GM12874 (cell line): ENCODE data around the gene AICDA.

Experiments
- CTCF ChIP-seq: IDR thresholded peaks from 2 replicates; pipeline ENCODE4 v1.5.1; 2011; ENCODE audit warnings: low read depth, mild to moderate bottlenecking, control low read depth, low read length, moderate library complexity; ENCODE audit not compliant: insufficient read depth

The AICDA gene

GRCh38 chr12:8581098-8581784 lies 31.4 kb downstream of the AICDA start:
- no peak for TF ChIP-seq CTCF

- no peak for TF ChIP-seq CTCF
Observed at GRCh38 chr12:8577879-8578278, 34.8 kb downstream of the AICDA start.

GRCh38 chr12:8572507-8572906 lies 40.2 kb downstream of the AICDA start:
- TF ChIP-seq CTCF: no peak

- no peak for TF ChIP-seq CTCF
Observed at GRCh38 chr12:8566525-8566924, 46.1 kb downstream of the AICDA start.

GRCh38 chr12:8564656-8565055 lies 48.0 kb downstream of the AICDA start:
- no peak for TF ChIP-seq CTCF

- no peak for TF ChIP-seq CTCF
Observed at GRCh38 chr12:8563356-8563755, 49.3 kb downstream of the AICDA start.

GRCh38 chr12:8562310-8562709 lies 50.3 kb downstream of the AICDA start:
- peak; percentile 34; the same call in 1 of the 2 replicates for TF ChIP-seq CTCF
